Measurements from ENCODE around the gene CDC37L1.

GRCh38 chr9:4706971-4707622, 27.7 kb downstream of the CDC37L1 start:
- TF ChIP-seq CTCF (IDR thresholded peaks at IDR 0.05) = no peak
- TF ChIP-seq ZFX (IDR thresholded peaks at IDR 0.05; ENCODE audit: borderline replicate concordance) = no peak
